Measurements from ENCODE around the gene FBLN2. TPM values are rescaled to one million over a fixed set of nuclear protein-coding genes. Genes with fewer than 3 reads are reported as not detected.

The FBLN2 gene
- polyA plus RNA-seq, 1 of the 3 experiments (the other 2 are of a cell fraction) = 5.2 TPM

GRCh38 chr3:13616359-13616758 is 67.4 kb downstream of the FBLN2 start (continued):
- TF ChIP-seq GABPA (IDR thresholded peaks at IDR 0.05; ENCODE audit: low read depth) = no peak

DNA sequence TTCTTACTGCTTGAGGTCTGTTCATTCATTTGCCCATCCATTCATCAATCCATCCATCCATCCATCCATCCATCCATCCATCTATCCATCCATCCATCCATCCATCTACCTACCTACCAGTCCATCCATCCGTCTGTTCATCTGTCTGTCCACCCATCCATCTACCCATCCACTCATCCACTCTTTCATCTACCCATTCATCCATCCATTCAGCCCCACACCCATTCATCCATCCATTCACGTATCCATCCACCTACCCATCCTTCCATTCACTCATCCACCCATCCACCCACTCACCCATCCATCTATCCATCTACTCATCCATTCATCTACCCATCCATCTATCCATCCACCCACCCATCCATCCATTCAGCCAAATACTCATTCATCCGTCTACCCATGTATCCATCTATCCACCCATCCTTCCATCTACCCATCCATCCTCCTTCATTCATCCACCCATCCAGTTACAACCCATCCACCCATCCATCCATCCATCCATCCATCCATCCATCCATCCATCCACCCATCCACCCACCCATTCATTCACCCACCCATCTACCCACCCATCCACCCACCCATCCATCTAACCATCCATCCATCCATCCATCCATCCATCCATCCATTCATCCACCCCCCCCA is 68.3 kb downstream of the FBLN2 start:
- CTCF ChIA-PET = interaction anchor here (0.9 kb wide), 1 partner anchor 121 kb away, joined by 3 read pairs; no protein-coding TSS in a partner anchor
- H3K36me3 ChIP-seq (replicated peaks in 1 of 2; ENCODE audit: control insufficient read depth in 1 of 2, insufficient read depth in 2 of 2, low read length in 1 of 2) = no peaks in the 10 kb centered on the region

DNA sequence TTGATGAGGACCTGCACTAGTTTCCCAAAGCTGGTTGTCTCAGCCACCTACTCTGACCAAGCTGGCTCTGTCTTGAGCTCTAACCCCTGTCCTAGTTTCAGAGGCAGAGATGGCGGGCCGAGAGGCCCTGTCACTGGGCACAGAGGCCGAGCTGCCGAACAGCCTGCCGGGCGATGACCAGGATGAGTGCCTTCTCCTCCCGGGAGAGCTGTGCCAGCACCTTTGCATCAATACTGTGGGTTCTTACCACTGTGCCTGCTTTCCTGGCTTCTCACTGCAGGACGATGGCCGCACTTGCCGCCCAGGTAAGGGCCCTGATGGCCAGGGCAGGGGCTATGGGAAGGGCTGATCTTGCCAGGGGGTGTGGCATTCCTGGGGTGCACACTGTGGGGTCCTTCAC is 69.1 kb downstream of the FBLN2 start:
- no peak overlapping the region for H3K4me2 ChIP-seq
- CTCF ChIA-PET = interaction anchor here (1.0 to 1.2 kb wide), 3 partner anchors 10 to 122 kb away, joined by 3 to 6 read pairs (median 4); no protein-coding TSS in a partner anchor
- TF ChIP-seq EP300 (IDR thresholded peaks at IDR 0.05; ENCODE audit: borderline replicate concordance in 1 of 2, low read depth in 1 of 2, low read length in 1 of 2) (no peak), GATA2 (CRISPR knock-in tag; IDR thresholded peaks at IDR 0.05) (no peak), MEF2A (IDR thresholded peaks at IDR 0.05; ENCODE audit: borderline replicate concordance, low read depth) (no peak), SMC3 (IDR thresholded peaks at IDR 0.05; ENCODE audit: low read depth, low read length) (no peak), TAF1 (IDR thresholded peaks at IDR 0.05; ENCODE audit: borderline replicate concordance, low read depth, low read length) (no peak), YY1 (IDR thresholded peaks at IDR 0.05; ENCODE audit: low read depth) (no peak), GABPA (IDR thresholded peaks at IDR 0.05; ENCODE audit: low read depth) (no peak), CTCF (IDR thresholded peaks at IDR 0.05) (no peak)
- no peak overlapping the region for H3K27ac ChIP-seq (ENCODE audit: low read depth in 2 of 2, low read length in 1 of 2)
- H3K4me3 ChIP-seq (ENCODE audit: low read depth in 2 of 2, low read length in 1 of 2) = no peak overlapping the region
- no peak for DNase-seq
- WGBS (ENCODE audit: low lambda C conversion rate) = 20% methylated on average over 1 of the region's 10 CpGs
- H3K9ac ChIP-seq = no peak overlapping the region
- H3K27me3 ChIP-seq (ENCODE audit: insufficient read depth) = no peaks in the 10 kb centered on the region
- H3K9me3 ChIP-seq = no peaks in the 10 kb centered on the region
- no peaks in the 10 kb centered on the region for H3F3A ChIP-seq (replicated peaks; ENCODE audit: insufficient read depth)
- no peaks in the 10 kb centered on the region for H3K79me2 ChIP-seq (ENCODE audit: insufficient read depth)
- no peaks in the 10 kb centered on the region for H4K20me1 ChIP-seq (ENCODE audit: insufficient read depth)
- peaks cover 0 to 6% of the 10 kb centered on the region in 2 experiments; a peak in 1 of 4 replicates for H3K4me1 ChIP-seq (ENCODE audit: control insufficient read depth in 1 of 2, insufficient read depth in 2 of 2, low read depth in 1 of 2, low read length in 1 of 2)
- H3K36me3 ChIP-seq (replicated peaks in 1 of 2; ENCODE audit: control insufficient read depth in 1 of 2, insufficient read depth in 2 of 2, low read length in 1 of 2) = no peaks in the 10 kb centered on the region
- H3K9me2 ChIP-seq = no peaks in the 10 kb centered on the region
- POLR2A ChIA-PET = no interaction called here
- H2AFZ ChIP-seq (ENCODE audit: low read depth) = no peak overlapping the region

More for the DNA sequence above, 68.3 kb downstream of the FBLN2 start:
- no peaks in the 10 kb centered on the region; a peak in 1 of 4 replicates for H3K4me1 ChIP-seq (ENCODE audit: control insufficient read depth in 1 of 2, insufficient read depth in 2 of 2, low read depth in 1 of 2, low read length in 1 of 2)
- H3K9me2 ChIP-seq = no peaks in the 10 kb centered on the region
- H3K9ac ChIP-seq = no peak overlapping the region
- H3K4me3 ChIP-seq (ENCODE audit: low read depth in 2 of 2, low read length in 1 of 2) = no peak overlapping the region
- POLR2A ChIA-PET = no interaction called here
- no peaks in the 10 kb centered on the region for H3K79me2 ChIP-seq (ENCODE audit: insufficient read depth)
- 41% methylated on average over 3 of the region's 3 CpGs for WGBS (ENCODE audit: low lambda C conversion rate)
- H3K4me2 ChIP-seq = no peak overlapping the region
- DNase-seq = no peak
- no peak overlapping the region for H3K27ac ChIP-seq (ENCODE audit: low read depth in 2 of 2, low read length in 1 of 2)
- H3K27me3 ChIP-seq (ENCODE audit: insufficient read depth) = no peaks in the 10 kb centered on the region
- no peaks in the 10 kb centered on the region for H3K9me3 ChIP-seq
- no peaks in the 10 kb centered on the region for H4K20me1 ChIP-seq (ENCODE audit: insufficient read depth)
- no peaks in the 10 kb centered on the region for H3F3A ChIP-seq (replicated peaks; ENCODE audit: insufficient read depth)
- no peak overlapping the region for H2AFZ ChIP-seq (ENCODE audit: low read depth)
- TF ChIP-seq ELF1 (IDR thresholded peaks at IDR 0.05) = no peak
- TF ChIP-seq TCF12 (IDR thresholded peaks at IDR 0.05) = no peak
- no peak for TF ChIP-seq MXI1 (IDR thresholded peaks at IDR 0.05; ENCODE audit: low read depth, low read length)
- no peak for TF ChIP-seq MEF2A (IDR thresholded peaks at IDR 0.05; ENCODE audit: borderline replicate concordance, low read depth)
- no peak for TF ChIP-seq IRF3 (IDR thresholded peaks at IDR 0.05; ENCODE audit: low read depth, low read length)

Measured in SK-N-SH (cell line).